ENCODE measurements around the gene OSGIN1.

Gene OSGIN1

DNA sequence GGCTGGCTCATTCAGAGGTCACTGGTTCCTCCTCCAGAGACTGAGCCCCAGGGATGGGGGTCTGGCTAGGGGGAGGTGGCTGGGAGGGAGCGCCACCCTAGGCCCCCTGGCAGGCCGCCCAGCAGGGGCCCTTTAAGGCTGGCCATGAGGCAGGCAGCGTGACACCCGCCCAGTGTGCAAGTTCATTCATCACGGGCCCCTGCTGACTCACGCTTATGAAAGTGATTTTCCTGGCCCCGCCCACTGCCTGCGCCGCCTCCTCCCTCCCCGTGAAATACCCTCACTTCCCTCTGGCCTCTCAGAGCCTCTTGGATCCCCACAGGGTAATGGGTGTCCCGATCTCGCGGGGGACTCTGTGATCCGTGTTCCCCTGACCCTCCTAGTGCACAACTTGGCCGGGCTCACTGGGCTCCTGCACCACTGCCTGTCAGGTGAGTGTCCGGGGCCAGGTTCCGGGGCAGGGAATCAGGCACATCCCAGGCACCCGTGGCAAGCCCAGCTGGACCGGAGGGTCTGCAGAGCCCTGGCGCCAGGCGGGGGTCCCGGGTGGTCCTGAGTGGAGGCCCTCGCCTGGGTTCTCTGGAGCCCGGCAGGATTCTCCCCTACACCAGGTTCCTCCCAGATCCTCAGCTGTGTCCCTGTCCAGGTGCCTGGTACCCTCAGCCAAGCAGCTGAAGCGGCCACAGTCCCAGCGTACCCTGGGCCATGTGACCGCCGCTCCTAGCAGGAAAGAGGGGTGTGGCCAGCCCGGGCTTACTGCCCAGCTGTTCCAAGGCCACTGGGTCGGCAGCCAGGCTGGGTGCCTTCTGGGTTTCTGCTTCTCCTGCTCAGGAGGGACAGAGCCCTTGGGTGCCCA lies at the start of gene OSGIN1:
Gene OSGIN1, plus strand, starts transcription at position 301 of the 856 bp plus-strand sequence. CDS start 4,432 bp downstream, outside the sequence.
- no peak for DNase-seq

DNA sequence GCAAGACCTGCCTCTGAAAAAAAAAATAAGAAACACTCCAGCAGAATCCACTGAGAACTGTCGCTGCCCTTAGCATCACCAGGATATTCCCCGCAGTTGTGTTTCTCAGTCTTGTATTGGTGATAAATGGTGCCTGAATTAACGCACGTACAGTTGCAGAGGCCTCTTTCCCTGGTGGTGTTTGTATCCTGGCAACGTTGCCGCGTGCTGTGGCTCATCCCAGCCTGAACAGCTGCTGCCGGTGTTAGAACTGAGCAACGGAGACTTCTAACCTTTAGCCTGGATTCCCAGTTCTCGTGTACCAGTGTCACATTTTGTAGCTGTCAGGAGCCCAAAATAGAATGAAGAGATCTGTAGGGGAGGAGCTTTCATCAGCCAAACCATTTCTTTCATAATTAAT lies 49.3 kb upstream of the OSGIN1 start:
- no peak for DNase-seq

DNA sequence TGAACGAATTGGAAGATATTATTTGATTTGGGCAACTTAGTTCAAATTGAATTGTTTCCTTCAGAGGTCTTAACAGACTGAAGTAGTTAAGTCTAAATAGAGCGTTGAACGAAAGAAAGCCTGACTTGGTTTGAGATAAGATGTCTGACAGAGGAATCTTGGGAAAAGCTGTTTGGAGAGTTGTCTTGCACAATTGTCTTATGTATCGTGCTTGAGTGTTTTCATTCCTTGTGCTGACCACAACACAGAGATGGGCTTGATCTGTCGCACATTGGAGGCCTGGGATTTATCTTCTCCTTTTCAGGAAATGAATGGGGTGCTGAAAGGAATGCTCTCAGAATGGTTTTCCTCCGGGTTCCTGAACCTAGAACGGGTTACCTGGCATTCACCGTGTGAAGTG lies 46.4 kb upstream of the OSGIN1 start:
- DNase-seq, result no peak

- no peak for DNase-seq
These were observed 45.9 kb upstream of the OSGIN1 start for GRCh38 chr16:83907111-83907510.

- no peak for DNase-seq
These were observed 45.3 kb upstream of the OSGIN1 start for GRCh38 chr16:83907631-83908250.

DNA sequence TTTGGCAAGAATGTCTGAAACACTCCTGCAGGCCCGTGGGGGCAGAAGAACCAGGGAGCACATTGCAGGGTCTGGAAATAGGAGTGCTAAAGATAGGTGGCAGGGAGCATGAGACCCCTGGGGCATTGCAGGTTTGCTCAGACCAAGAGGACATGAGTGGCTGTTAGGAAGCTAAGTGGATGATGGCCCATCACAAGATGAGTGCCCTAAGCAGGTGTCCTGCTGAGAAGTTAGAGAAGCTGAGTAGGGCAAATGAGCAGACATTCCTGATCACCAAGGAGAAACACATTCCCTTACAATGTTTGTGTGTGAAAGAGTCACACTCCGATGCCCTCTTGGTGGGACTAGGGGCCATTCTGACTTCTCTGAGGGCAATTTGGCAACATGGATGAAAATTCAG lies 44.2 kb upstream of the OSGIN1 start:
- DNase-seq, result no peak

GRCh38 chr16:83911290-83911689 lies 41.8 kb upstream of the OSGIN1 start:
- no peak for DNase-seq

- no peak for DNase-seq
These were observed 40.4 kb upstream of the OSGIN1 start for GRCh38 chr16:83912519-83913244.

- DNase-seq, result no peak
These were observed 39.8 kb upstream of the OSGIN1 start for GRCh38 chr16:83913245-83913633.

DNA sequence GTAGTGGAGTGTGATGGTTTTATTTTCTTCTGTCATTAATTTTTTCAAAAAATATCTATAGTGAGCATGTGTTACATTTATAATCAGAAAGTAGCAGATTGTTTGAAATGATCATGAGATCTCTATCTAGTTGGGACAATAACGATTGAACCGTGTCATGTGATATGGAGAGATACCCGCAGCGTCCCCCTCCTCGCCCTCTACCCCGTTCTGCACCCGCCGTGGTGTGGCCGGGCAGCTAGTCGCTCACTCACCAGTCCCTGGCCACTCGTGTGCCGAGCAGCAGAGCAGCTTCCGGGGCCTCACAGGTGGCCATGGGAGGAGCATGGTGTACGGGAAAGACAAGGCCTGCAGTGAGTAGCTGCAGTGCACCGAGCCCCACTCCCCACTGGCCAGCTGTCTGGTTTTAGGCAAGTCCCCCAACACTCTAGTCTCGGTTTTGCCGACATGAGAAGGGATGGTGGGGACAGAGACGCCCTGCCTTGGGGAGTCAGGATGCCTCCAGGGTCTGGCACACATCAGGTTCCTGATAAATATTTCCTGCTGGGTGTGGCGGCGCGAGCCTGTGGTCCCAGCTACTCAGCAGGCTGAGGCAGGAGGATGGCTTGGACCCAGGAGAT lies 38.8 kb upstream of the OSGIN1 start:
- no peak for DNase-seq

GRCh38 chr16:83915081-83915480 lies 38.0 kb upstream of the OSGIN1 start:
- no peak for DNase-seq

DNA sequence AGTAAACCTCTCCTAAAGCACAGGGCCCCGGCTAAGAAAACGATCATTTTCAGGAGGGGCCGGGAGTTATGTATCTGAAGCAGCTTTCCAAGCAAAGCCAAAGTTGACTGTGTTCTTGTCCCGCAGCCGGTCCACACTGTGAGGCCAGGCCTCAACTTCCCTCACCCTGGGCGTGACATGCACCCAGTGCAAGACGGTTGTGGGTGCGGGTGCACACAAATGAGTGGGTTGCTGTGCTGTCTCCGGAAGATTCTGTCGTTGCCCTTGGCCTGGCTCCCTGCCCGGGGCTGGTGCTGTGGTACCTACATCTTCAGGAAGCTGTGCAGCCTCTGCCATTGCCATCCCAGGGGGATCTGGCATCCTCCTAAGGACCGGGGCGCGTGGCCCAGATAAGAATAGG lies 37.5 kb upstream of the OSGIN1 start:
- no peak for DNase-seq

GRCh38 chr16:83917152-83918120 lies 35.6 kb upstream of the OSGIN1 start:
- no peak for DNase-seq

GRCh38 chr16:83920894-83921491 lies 32.0 kb upstream of the OSGIN1 start:
- no peak for DNase-seq

DNA sequence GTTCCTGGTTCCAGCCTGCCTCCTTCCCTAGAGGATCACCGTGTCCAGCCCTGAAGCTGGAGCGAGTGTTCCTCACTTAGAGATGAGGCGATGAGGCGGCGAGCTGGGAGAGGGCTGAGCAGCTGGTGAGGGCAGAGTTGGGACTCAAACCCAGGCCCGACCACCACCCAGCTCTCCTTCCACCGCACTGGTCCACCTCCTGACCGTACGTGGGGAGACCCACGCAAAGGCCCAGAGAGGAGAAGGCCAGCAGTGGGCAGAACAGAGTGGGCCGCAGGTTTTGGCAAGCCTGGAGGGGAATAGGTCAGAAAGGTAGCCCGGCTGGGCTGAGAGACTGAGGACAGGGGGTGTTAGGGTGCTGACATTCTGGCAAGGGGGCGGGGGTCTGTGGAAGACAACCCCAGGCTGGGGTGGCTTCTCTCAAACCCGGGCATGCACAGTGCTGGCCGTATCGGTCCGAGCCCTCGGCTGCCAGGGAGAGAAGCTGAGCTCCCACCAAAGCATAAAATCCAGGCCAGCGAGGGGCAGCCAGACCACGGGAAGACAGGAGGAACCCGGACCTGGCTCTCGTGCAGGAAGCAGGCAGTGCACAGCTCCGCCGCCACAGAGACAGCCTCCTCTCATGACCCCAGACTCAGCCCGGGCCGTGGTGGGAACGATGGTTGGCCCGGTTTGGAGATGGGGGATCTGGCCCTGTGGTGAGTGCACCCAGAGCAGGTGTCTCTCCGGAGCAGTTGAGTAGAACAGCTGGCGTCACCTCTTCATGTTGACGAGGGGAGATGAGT lies 29.3 kb upstream of the OSGIN1 start:
- no peak for DNase-seq

DNA sequence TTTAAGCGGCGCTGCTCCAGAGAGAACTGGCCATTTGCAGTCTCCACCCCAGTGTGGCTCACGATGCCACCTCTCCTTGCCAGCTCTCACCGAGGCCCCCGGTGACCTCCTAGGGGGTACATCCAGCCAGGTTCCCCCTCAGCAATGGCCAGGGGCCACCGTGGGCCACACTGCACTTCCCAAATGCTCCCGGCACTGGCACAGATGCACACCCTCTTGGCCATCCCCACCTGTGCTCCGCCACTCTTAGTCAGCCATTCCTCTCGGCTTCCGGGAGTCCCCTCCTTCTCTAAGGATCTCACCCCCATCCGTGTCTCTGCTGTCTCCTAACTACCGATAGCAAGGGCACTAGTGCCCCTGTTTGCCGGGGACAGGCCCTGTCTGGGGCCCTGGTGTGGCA lies 28.4 kb upstream of the OSGIN1 start:
- no peak for DNase-seq

- no peak for DNase-seq
These were observed 27.7 kb upstream of the OSGIN1 start for GRCh38 chr16:83925095-83925905.

DNA sequence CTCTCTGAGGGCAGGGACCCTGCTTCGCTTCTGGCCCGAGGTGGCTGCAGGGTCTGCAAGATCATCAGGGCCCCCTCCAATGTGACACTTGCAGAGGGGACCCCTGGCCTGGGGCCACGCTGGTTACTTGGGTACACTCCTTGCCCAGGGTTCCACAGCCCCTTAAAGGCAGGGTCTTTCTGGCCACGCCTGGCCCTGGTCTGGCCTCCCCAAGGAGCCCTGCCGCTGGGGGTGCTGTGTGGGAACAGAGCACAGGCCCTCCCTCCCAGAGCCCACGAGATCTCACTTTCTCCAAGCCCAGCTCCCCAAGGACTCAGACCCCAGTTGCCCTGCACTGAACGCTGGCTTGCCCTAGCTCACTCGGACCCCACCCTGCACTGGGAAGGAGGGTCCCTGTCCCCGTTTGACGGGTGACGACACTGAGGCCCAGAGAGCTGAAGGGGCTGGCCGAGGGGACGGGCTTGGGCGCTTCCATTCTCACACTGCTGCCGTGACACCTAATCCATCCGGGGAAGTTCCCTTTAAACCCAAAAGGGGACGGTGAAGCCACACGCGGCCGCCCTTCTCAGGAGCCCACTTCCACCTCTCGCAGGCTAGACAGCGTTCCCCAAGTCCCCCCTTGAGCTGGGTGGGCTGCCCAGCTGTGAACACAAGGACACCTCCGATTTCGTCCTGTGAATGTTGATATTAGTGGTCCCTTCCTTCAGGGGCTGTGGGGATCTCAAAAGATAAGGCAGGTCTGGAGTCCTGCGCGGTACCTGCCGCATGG lies 26.9 kb upstream of the OSGIN1 start:
- DNase-seq, result no peak
